Dendritic cell treated with granulocyte-macrophage colony-stimulating factor and Interleukin-4, amounts not matched to agents 40 ng/mL and 50 ng/mL, for 4 days (primary cell): ENCODE measurements around the gene FAM89B.
A peak's percentile ranks its signal among the peaks of the same experiment; 100 is the strongest.

Source experiments
- H3K27ac Mint-ChIP-seq: one replicate; pipeline ENCODE4 v1.8.0; 2022; ENCODE audit warnings: mild to moderate bottlenecking, mixed read lengths
- H3K27me3 Mint-ChIP-seq: one replicate; pipeline ENCODE4 v1.8.0; 2022; ENCODE audit warnings: mild to moderate bottlenecking, mixed read lengths
- H3K36me3 Mint-ChIP-seq: one replicate; pipeline ENCODE4 v1.8.0; 2022; ENCODE audit warnings: low read depth, mixed read lengths
- H3K4me1 Mint-ChIP-seq: one replicate; pipeline ENCODE4 v1.8.0; 2022; ENCODE audit warnings: low read depth, mixed read lengths
- H3K4me3 Mint-ChIP-seq: one replicate; pipeline ENCODE4 v1.8.0; 2022; ENCODE audit warnings: mild to moderate bottlenecking, moderate library complexity, mixed read lengths
- H3K9me3 Mint-ChIP-seq: one replicate; pipeline ENCODE4 v1.8.0; 2022; ENCODE audit warnings: mixed read lengths
- intact Hi-C: fragments of 100-400 bp; cut with micrococcal nuclease; formaldehyde crosslinking; loops from one replicate; pipeline ENCODE4 v1.15.0; 2022

Gene FAM89B

GRCh38 chr11:65606876-65607613, 34.7 kb downstream of the FAM89B start:
- no peaks in the 10 kb centered on the region for H3K9me3 Mint-ChIP-seq
- no peaks in the 10 kb centered on the region for H3K27me3 Mint-ChIP-seq
- intact Hi-C loops, result no loop called here
- H3K4me1 Mint-ChIP-seq, result peaks cover 64% of the 10 kb centered on the region
- peaks cover 100% of the 10 kb centered on the region for H3K36me3 Mint-ChIP-seq
- H3K4me3 Mint-ChIP-seq, result peak overlapping the region; percentile 4
- H3K27ac Mint-ChIP-seq, result no peak overlapping the region

GRCh38 chr11:65607614-65608426, 35.5 kb downstream of the FAM89B start:
- Mint-ChIP-seq H3K27me3 (no peaks in the 10 kb centered on the region), H3K27ac (no peak overlapping the region), H3K4me3 (no peak overlapping the region), H3K36me3 (peaks cover 100% of the 10 kb centered on the region), H3K9me3 (no peaks in the 10 kb centered on the region), H3K4me1 (peaks cover 72% of the 10 kb centered on the region)
- intact Hi-C loops, result no loop called here

DNA sequence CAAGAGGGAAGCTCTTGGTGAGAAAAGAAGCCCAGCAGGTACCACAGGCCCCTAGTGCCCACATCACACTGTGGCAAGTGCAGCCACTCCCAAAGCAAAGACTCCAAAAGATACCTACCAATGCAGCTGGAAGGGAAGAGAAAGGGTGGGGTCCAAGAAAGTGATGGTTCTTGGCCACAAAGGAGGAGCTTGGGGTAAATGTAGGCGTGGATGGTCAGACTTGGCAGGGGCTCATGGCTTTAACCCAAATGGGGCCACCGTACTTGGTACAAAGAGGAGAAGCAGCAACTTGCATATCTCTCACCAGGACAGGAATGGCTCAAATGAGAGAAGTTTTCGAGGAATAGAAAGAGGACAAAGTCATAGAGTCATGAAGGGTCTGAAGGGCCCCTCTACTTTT, 36.9 kb downstream of the FAM89B start:
- peak overlapping the region; percentile 91 for H3K4me3 Mint-ChIP-seq
- no peak overlapping the region for H3K27ac Mint-ChIP-seq
- peaks cover 100% of the 10 kb centered on the region for H3K36me3 Mint-ChIP-seq
- H3K27me3 Mint-ChIP-seq, result no peaks in the 10 kb centered on the region
- H3K9me3 Mint-ChIP-seq, result no peaks in the 10 kb centered on the region
- H3K4me1 Mint-ChIP-seq, result peaks cover 70% of the 10 kb centered on the region
- intact Hi-C loops, result no loop called here

- intact Hi-C loops, result no loop called here
- peaks cover 100% of the 10 kb centered on the region for H3K36me3 Mint-ChIP-seq
- H3K9me3 Mint-ChIP-seq, result no peaks in the 10 kb centered on the region
- H3K27me3 Mint-ChIP-seq, result no peaks in the 10 kb centered on the region
- H3K27ac Mint-ChIP-seq, result peak overlapping the region; percentile 95
- peak overlapping the region; percentile 91 for H3K4me3 Mint-ChIP-seq
- H3K4me1 Mint-ChIP-seq, result peaks cover 70% of the 10 kb centered on the region
Observed at GRCh38 chr11:65609665-65610064, 37.3 kb downstream of the FAM89B start.

- Mint-ChIP-seq H3K27me3 (no peaks in the 10 kb centered on the region), H3K36me3 (peaks cover 99% of the 10 kb centered on the region), H3K4me1 (peaks cover 70% of the 10 kb centered on the region), H3K4me3 (peak overlapping the region; percentile 91), H3K27ac (peak overlapping the region; percentile 95), H3K9me3 (no peaks in the 10 kb centered on the region)
- intact Hi-C loops, result no loop called here
Observed at GRCh38 chr11:65610404-65610803, 38.1 kb downstream of the FAM89B start.

GRCh38 chr11:65611028-65611757, 38.9 kb downstream of the FAM89B start:
- peaks cover 93% of the 10 kb centered on the region for H3K36me3 Mint-ChIP-seq
- H3K27ac Mint-ChIP-seq, result peak overlapping the region; percentile 95
- peaks cover 71% of the 10 kb centered on the region for H3K4me1 Mint-ChIP-seq
- intact Hi-C loops, result no loop called here
- H3K27me3 Mint-ChIP-seq, result no peaks in the 10 kb centered on the region
- H3K4me3 Mint-ChIP-seq, result peak overlapping the region; percentile 91
- no peaks in the 10 kb centered on the region for H3K9me3 Mint-ChIP-seq

DNA sequence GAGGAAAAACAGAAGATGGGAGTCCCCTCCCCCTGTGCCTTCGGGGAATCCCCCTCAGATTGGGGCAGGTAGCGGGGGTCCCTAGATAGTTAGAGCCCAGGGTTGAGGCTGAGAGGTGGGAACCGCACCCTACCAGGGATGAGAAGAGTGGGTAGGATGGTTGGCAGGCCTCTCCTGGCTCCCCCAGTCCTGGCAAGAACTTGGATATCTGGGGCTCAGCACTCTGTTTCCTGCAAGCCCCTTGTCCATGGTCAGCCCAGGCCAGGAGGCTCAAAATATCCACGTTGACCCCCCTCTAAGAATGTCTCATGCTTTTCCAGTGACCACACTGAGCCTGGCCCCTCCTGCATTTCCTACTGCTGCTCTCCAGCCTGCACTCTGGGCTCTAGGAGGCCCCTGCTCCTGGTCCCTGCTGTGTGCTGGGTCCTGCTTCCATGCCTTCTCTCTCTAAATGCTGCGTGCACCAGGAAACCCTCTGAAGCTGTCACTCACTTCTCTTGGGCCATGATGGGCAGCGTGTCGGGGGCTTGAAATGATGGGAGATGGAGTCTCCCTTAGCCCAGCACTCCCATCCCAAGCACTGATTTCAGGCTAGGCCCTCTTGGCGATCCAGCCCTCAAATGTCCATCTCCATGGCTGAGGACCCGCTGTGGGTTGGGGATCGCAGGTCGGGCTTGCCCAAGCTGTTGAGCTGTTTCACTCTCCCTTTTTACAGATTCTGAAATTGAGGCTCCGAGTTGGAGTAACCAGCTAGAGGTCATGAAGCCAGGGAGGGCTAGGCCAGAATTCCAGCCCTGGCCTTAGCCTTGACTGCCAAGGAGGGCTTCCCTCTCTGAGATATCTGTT, 39.6 kb downstream of the FAM89B start:
- Mint-ChIP-seq H3K36me3 (peaks cover 93% of the 10 kb centered on the region), H3K4me1 (peaks cover 71% of the 10 kb centered on the region), H3K27ac (peak overlapping the region; percentile 95), H3K4me3 (peak overlapping the region; percentile 91), H3K27me3 (no peaks in the 10 kb centered on the region), H3K9me3 (no peaks in the 10 kb centered on the region)
- intact Hi-C loops, result no loop called here

- H3K4me3 Mint-ChIP-seq, result peak overlapping the region; percentile 91
- peaks cover 71% of the 10 kb centered on the region for H3K4me1 Mint-ChIP-seq
- H3K36me3 Mint-ChIP-seq, result peaks cover 93% of the 10 kb centered on the region
- H3K27ac Mint-ChIP-seq, result peak overlapping the region; percentile 95
- intact Hi-C loops, result no loop called here
- H3K9me3 Mint-ChIP-seq, result no peaks in the 10 kb centered on the region
- H3K27me3 Mint-ChIP-seq, result no peaks in the 10 kb centered on the region
Observed at GRCh38 chr11:65612691-65613090, 40.4 kb downstream of the FAM89B start.

DNA sequence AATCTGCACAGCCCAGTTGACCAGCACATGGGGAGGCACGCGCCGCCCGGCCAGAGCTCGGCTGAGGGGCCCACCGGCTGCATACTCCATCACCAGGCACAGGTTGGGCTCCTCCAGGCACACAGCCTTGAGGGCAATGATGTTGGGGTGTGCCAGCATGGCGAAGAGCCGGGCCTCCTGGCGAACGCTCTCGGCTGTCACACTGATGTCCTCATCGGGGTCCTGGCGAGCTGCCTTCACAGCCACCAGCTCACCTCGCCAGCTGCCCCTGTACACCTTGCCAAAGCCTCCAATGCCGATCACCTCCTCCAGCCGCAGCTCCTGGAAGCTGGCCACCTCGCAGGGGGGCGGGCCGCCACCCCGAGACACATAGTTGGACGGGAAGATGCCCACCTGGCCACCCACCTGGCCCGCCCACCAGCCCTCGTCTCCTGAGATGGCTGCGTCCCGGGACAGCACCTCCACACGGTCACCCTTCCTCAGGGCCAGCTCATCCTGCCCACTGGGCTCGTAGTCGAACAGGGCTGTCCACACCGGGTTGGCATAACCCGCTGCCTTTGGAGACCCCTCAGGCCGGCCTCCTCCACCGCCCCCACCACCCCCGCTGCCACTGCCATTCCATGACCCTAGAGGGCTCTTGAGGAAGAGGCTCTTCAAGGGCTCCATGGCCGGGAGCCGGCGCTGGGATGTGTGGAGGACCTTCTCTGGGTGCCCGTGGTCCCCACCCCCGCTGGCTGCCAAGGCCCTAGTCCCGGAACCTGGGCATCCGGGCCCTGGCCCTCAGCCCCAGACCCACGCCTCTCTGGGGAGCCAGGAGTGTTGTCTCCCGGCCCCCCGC, 41.0 kb downstream of the FAM89B start:
- Mint-ChIP-seq H3K27me3 (no peaks in the 10 kb centered on the region), H3K9me3 (no peaks in the 10 kb centered on the region), H3K36me3 (peaks cover 93% of the 10 kb centered on the region), H3K27ac (peak overlapping the region; percentile 95), H3K4me3 (peak overlapping the region; percentile 91), H3K4me1 (peaks cover 66% of the 10 kb centered on the region)
- intact Hi-C loops, result no loop called here

DNA sequence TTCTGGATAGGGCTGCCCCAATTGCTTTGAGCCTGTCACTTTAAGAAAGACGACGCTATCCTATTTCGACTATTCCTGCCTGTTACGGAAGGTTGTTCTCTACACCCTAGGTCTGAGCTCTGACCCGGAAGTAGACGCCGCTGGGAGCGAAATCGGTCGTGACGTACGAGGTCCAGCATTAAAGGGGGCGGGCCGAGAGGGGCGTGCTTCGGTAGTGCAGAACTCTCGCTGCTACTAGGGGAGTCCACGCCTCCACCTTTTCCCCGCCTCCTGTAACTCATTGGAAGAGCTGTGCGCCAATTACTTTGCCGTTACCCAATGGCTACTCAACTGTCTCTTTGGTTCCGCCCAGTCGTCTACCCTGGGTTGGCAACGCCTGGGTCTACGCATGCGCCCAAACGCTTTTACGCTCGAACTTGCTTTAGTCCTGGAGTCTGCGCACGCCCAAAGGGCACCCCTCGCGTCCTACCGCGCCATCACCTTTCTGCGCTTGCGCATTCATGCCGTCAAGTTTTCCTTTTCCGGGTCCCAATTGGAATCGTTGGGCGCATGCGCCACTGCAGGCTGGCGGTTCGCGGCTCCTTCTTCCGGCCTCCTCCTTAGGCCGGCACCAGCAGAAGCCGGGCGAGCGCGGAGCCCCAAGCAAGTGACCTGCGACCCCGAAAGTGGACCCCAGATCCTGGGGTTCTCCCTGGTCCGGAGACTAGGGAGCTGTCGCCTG, 43.1 kb downstream of the FAM89B start, which contains the start of gene PCNX3:
Gene PCNX3, plus strand, starts transcription at position 548 of the 721 bp plus-strand sequence. CDS start 536 bp downstream, outside the sequence.
- Mint-ChIP-seq H3K9me3 (no peaks in the 10 kb centered on the region), H3K27me3 (no peaks in the 10 kb centered on the region), H3K4me1 (peaks cover 54% of the 10 kb centered on the region), H3K27ac (peak within 1 kb of the TSS; percentile 95), H3K4me3 (peak within 1 kb of the TSS; percentile 91), H3K36me3 (peaks cover 93% of the 10 kb centered on the region)
- intact Hi-C loops, result loop anchor here (1.0 to 2.0 kb wide), 3 partner anchors 37 to 48 kb away; no protein-coding TSS in a partner anchor

DNA sequence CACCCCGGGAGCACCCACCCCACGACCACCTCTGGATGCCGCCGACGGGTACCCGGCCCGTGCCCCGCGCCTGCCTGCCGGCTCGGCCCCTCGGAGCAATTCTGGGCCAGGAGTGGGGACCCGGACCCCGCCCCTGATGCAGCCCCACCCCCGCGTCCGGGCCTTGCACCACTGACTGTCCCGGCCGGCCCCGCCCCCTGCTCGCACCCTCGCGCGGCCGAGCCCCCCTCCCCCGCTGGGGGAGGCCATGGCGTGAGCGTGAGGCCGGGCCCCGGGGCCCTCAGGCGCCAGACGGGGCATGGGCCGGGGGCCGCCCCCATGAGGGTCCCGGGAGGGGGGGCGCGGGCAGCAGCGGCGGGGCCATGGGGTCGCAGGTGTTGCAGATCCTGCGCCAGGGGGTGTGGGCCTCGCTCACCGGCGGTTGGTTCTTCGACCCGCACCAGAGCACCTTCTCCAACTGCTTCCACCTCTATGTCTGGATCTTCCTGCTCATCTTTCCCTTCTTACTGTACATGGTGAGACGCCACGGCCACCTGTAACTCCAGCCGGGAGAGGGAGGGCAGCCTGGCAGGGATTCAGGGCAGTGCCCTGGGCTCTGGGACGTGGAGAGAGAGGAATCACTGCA, 43.7 kb downstream of the FAM89B start:
- H3K36me3 Mint-ChIP-seq, result peaks cover 93% of the 10 kb centered on the region
- peaks cover 47% of the 10 kb centered on the region for H3K4me1 Mint-ChIP-seq
- H3K4me3 Mint-ChIP-seq, result peak overlapping the region; percentile 91
- H3K27ac Mint-ChIP-seq, result peak overlapping the region; percentile 95
- no peaks in the 10 kb centered on the region for H3K27me3 Mint-ChIP-seq
- no peaks in the 10 kb centered on the region for H3K9me3 Mint-ChIP-seq
- intact Hi-C loops, result loop anchor here (1.0 to 2.0 kb wide), 3 partner anchors 37 to 47 kb away; no protein-coding TSS in a partner anchor
